ENCODE measurements around the gene NLRP1.

- no peak for TF ChIP-seq CTCF (IDR thresholded peaks at IDR 0.05; ENCODE audit: low read depth, low read length)
- TF ChIP-seq MAX (IDR thresholded peaks at IDR 0.05; ENCODE audit: low read depth, low read length): no peak
- no peak for TF ChIP-seq POLR2A (IDR thresholded peaks at IDR 0.05; ENCODE audit: extremely low read depth, insufficient read length)
- TF ChIP-seq MYC (IDR thresholded peaks at IDR 0.05; ENCODE audit: low read depth, low read length): no peak
Observed at GRCh38 chr17:5621026-5621425, 36.7 kb upstream of the NLRP1 start.

All from NB4 (cell line).